ENCODE data around the gene POLR3A.
"Not testable (repeated sequence)": the region's sequence is repeated elsewhere in the genome, so short reads cannot be mapped to it uniquely, and the experiment has no call there.

Gene POLR3A

GRCh38 chr10:78029269-78030226 is at the start of gene POLR3A:
POLR3A (minus strand) TSS chr10:78029515; CDS start chr10:78029407, 108 bp downstream.
- DNase-seq, result peak; percentile 94 to 96

GRCh38 chr10:78078539-78079330 is 49.4 kb upstream of the POLR3A start:
- no peak for DNase-seq

DNA sequence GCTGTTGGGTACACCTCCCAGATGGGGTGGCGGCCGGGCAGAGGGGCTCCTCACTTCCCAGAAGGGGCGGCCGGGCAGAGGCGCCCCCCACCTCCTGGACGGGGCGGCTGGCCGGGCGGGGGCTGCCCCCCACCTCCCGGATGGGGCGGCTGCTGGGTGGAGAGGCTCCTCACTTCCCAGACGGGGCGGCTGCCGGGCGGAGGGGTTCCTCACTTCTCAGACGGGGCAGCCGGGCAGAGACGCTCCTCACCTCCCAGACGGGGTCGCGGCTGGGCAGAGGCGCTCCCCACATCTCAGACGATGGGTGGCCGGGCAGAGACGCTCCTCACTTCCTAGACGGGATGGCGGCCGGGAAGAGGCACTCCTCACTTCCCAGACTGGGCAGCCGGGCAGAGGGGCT is 46.5 kb upstream of the POLR3A start:
- not testable (repeated sequence) for DNase-seq

DNA sequence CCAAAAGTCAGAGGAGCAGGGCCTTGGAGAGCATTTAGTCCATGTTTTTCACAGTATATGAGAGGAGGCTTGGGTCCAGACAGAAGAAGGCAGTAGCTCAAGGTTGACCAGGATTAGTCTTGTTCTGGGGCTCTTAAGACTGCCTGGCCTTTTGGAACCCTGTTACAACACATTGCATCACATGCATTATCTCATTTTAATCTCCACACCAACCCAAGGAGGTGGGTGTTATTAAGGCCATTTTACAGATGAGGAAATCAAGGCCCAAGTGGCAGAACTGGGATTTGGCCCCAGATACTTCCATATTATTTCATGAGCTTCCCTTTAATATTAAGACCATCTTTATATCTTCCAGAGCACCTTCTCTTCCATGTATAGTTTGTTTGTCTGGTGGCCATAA is 43.2 kb upstream of the POLR3A start:
- no peak for DNase-seq

DNA sequence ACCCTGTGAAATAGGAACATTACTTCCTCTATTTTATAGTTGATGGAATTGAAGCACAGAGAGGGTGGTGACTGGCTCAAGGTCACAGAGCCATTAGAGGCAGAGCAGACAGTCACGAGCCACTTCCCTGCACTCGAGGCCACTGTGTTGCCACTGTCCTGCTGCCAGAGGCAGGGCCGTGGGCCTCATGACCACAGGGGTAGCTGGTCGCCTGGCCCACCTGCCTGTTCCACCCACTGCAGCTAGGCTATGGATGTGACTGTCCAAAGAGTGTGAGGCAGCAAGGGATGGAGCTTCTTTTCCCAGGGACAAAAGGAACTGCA is 42.5 kb upstream of the POLR3A start:
- no peak for DNase-seq

GRCh38 chr10:78071140-78071856 is 42.0 kb upstream of the POLR3A start:
- DNase-seq, result no peak

DNA sequence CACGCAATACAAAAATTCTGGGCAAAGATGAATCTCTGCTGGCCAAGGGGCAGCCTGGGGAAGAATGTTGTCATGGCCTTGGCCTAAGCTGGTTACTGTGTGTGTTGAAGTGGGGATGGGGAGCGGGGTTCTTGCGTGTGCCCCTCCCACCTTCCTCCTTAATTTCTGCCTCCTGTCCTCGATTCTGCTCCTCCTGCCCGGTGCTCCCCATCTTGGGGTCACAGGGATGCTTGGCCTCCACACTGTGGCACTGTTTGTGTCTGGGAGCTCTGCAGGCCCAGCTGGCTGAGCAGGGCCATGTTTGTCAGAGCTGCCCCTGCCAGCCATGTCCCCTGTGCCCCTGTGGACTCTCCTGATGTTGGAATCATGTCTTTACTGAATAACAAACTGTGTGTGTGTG is 41.4 kb upstream of the POLR3A start:
- DNase-seq, result no peak

- DNase-seq, result not testable (repeated sequence)
Measured at GRCh38 chr10:78070064-78070463, 40.7 kb upstream of the POLR3A start.

GRCh38 chr10:78069151-78069550 is 39.8 kb upstream of the POLR3A start:
- no peak for DNase-seq

GRCh38 chr10:78066728-78067430 is 37.6 kb upstream of the POLR3A start:
- no peak for DNase-seq

DNA sequence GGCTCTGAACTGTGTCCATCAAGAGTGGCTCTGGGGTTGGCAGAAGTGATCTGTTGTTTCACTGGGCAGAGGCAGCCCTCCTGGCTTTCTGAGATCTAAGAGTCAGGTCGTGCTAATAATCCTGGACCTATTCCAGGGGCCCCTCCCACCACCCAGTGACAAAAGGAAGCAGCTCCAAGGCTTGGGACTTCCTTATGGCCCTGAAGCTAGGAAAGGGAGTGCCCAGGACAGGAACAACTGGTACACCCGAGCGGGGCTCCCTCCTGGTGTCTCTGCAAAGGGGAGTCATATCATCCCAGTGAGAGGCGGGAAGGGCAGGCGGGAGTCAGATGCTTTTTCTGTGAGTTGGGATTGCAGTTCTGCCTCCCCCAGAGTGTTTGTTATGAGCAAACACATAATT is 36.7 kb upstream of the POLR3A start:
- no peak for DNase-seq

- DNase-seq, result no peak
Measured at GRCh38 chr10:78065611-78066010, 36.3 kb upstream of the POLR3A start.

- not testable (repeated sequence) for DNase-seq
Measured at GRCh38 chr10:78064919-78065318, 35.6 kb upstream of the POLR3A start.

DNA sequence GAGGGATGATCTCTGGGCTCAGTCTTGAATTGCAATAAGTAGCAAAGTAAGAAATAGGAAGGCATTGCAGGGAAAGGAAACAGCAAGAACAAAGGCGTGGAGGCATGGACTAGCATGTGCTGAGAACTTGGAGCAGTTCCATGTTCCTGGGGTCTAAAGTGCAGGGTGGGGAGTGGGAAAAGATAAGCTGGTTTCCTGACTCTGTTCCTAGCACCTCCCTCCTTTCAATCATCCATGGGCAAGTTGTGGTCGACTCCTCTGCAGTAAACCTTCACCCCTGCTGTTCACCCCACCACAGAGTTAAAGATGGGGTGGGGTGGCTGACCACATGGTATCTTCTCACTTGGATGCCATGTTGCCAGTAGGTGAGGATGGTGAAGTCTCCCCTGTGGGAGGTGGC is 33.9 kb upstream of the POLR3A start:
- no peak for DNase-seq

DNA sequence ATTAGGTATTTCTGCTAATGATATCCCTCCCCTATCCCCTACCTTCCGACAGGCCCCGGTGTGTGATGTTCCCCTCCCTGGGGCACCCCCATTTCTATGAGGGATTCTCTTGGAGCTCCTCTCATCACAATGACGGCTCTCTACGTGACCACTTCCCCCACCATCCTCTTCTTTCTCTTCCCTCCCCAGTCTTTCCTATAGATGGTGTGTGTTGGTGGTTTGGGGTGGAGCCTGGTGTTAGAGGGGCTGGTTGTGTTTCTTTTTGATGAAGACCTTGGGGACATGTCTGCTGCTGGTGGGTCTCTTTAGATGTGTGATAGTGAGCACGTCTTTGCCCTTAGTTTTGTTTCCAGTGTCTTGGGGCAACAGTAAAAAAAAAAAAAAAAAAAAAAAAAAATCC is 33.0 kb upstream of the POLR3A start:
- no peak for DNase-seq

DNA sequence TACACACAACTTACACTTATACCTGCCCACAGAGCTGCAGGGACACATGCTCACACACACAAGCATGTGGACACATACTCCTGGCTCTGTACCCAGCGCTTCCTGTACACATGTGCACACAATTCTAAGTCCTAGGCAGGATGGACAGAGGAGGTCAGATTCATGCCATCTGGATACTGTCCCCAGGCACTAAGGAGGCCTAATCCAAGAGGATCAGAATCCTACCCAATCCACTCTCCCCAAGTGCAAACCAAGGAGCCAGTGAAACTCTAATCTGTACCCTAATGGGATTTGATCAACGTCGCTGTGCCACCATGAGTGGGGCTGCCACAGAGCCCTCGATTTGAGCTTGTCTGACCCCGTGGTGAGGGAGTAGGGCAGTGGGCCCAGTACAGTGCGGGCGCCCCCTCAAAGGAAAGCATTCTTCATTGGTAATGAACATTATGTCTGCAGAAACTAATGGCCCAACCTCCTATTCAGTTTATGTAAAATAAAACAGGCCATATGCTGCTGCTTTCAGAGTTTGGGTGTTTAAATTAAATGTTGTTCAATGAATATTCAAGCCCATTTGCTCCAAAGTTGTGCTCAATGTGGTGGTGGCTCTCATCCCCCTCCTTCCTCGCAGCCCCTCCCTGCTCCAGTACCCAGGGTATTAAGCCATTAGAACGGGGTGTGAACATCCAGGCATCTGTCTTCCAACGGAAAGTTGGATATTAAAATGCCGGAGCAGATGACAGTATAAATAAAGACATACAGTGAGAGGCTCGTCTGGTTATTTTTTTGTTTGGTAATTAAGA is 30.8 kb upstream of the POLR3A start:
- no peak for DNase-seq

- no peak for DNase-seq
Measured at GRCh38 chr10:78058562-78058961, 29.2 kb upstream of the POLR3A start.

DNA sequence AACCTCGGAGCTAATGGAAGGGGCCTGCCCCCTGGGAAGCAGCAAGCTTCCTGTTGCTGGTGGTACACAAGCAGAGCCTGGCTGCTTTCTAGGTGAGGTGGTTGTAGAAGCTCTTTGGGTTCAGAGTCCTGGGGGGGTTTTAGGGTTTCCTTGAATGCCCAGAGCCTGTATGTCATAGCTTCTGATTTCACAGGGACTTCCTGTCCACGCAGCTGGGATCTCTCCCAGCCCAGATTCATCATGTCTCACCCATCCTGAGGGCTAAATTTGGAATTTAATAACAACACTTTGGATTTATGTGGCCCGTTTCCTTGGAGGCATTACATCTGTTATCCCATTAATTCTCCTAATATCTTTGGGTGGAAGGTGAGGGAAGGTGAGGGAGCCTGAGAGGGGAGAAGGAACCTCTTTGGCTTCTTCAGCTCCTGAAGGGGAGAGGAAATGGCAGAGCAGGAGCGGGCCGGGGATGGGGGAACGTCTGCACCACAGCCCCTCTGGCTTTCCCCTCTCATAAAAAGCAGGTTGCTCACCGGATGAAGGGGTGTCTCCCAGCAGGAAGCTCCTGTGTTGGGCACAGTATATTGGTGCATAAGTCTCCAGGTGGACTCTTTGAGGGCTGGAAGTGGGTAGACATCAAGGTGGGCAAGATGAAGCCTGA is 24.0 kb upstream of the POLR3A start:
- DNase-seq, result no peak

- DNase-seq, result no peak
Measured at GRCh38 chr10:78049851-78050250, 20.5 kb upstream of the POLR3A start.

DNA sequence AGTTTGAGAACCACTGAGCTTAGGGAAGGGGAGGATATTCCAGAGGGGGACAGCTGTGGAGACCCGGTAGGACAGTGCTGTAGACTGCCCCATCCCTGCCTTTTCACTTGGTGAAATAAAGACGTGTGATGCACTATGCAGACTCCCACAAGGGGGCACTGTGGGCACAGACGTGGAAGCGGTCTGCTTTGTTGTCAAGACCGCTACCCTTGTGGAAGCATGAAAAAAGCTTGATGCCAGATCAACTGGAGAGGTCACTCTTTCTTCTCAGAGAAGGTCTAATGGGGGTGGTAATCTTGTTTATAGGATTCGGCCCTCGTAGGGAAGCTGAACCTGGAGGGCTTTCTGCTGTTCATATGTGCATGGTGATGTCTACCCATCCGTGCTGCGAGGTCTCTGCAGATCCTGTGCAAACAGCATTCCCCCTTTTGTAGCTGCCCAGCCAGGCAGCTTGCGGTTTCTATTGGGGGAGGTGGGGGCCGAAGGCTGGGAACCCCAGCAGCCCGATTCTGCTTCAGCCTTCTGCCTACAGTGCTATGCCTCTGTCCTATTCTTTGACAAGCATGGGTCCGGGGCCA is 18.1 kb upstream of the POLR3A start:
- peak; percentile 76 to 77 for DNase-seq

DNA sequence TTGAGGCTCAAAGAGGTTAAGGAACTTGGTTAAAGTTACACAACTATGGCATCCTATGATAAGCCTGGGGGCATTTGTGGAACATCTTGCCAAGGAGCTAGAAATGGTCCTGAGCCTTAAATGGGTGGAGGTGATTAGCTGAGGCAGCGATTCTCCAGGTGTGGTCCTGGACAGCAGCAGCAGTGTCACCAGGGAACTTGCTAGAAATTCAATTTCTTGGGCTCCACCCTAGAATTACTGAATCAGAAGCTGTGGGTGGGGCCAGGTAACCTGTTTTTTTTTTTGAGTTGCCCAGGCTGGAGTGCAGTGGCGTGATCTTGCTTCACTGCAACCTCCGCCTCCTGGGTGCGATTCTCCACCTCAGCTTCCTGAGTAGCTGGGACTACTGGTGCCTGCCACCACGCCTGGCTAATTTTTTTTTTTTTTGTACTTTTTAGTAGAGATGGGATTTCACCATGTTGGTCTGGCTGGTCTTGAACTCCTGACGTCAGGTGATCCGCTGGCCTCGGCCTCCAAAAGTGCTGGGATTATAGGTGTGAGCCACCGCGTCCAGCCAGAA is 17.5 kb upstream of the POLR3A start:
- DNase-seq, result no peak
